KMS-11 (cell line): ENCODE measurements around the gene ITGA7.

Source experiments
- H2AFZ ChIP-seq: fragments of 200-600 bp; sonication (generic); 2 replicates; pipeline ENCODE4 v1.6.1; 2016; ENCODE audit warnings: antibody characterized with exemption, mixed run types, low read depth
- H3K27ac ChIP-seq: fragments of 200-600 bp; sonication (generic); 2 replicates; pipeline ENCODE4 v1.6.1; 2016; ENCODE audit warnings: mild to moderate bottlenecking, mixed run types
- H3K27me3 ChIP-seq: fragments of 200-600 bp; sonication (generic); 2 replicates; pipeline ENCODE4 v1.6.1; 2017; ENCODE audit warnings: mild to moderate bottlenecking, low read depth, mixed run types, moderate library complexity; ENCODE audit not compliant: insufficient read depth
- H3K36me3 ChIP-seq: fragments of 200-600 bp; sonication (generic); 2 replicates; pipeline ENCODE4 v1.6.1; 2017; ENCODE audit warnings: mild to moderate bottlenecking, mixed run types; ENCODE audit not compliant: insufficient read depth
- H3K4me1 ChIP-seq: fragments of 200-600 bp; sonication (generic); 2 replicates; pipeline ENCODE4 v1.6.1; 2016; ENCODE audit warnings: mild to moderate bottlenecking, low read depth, mixed run types; ENCODE audit not compliant: poor library complexity, severe bottlenecking
- H3K4me2 ChIP-seq: fragments of 200-600 bp; sonication (generic); 2 replicates; pipeline ENCODE4 v1.7.0; 2016; ENCODE audit warnings: mild to moderate bottlenecking, mixed run types
- H3K4me3 ChIP-seq: fragments of 200-600 bp; sonication (generic); IDR thresholded peaks from 2 replicates; pipeline ENCODE4 v1.6.1; 2017; ENCODE audit warnings: low read depth, low read length, mixed read lengths; ENCODE audit not compliant: insufficient read depth
- H3K79me2 ChIP-seq: fragments of 200-600 bp; sonication (generic); 2 replicates; pipeline ENCODE4 v1.6.1; 2016; ENCODE audit warnings: low read depth, mixed run types; ENCODE audit not compliant: insufficient read depth
- H3K9ac ChIP-seq: fragments of 200-600 bp; sonication (generic); 2 replicates; pipeline ENCODE4 v1.6.1; 2016; ENCODE audit warnings: mild to moderate bottlenecking, mixed run types
- H4K20me1 ChIP-seq: fragments of 200-600 bp; sonication (generic); 2 replicates; pipeline ENCODE4 v1.6.1; 2016; ENCODE audit warnings: mild to moderate bottlenecking, mixed run types; ENCODE audit not compliant: insufficient read depth
- CTCF ChIP-seq: fragments of 200-600 bp; sonication (generic); conservative IDR thresholded peaks from 2 replicates; pipeline ENCODE4 v1.6.1; 2017; ENCODE audit warnings: low read depth, mild to moderate bottlenecking, antibody characterized with exemption, low read length, moderate library complexity, mixed read lengths

The ITGA7 gene

GRCh38 chr12:55700255-55701018 lies 7.3 kb downstream of the ITGA7 start:
- Histone ChIP-seq H3K27me3 (peaks cover 6% of the 10 kb centered on the region; the same call in 1 of the 2 replicates), H3K4me2 (no peak overlapping the region), H3K36me3 (no peaks in the 10 kb centered on the region), H3K79me2 (no peaks in the 10 kb centered on the region), H3K9ac (no peak overlapping the region), H3K27ac (no peak overlapping the region), H2AFZ (no peak overlapping the region), H4K20me1 (no peaks in the 10 kb centered on the region), H3K4me3 (no peak overlapping the region), H3K4me1 (peaks cover 7% of the 10 kb centered on the region)
- no peak for TF ChIP-seq CTCF

- Histone ChIP-seq H3K79me2 (no peaks in the 10 kb centered on the region), H3K4me3 (no peak overlapping the region), H2AFZ (no peak overlapping the region), H3K27ac (no peak overlapping the region), H3K27me3 (peaks cover 6% of the 10 kb centered on the region; the same call in 1 of the 2 replicates), H3K4me2 (no peak overlapping the region), H3K9ac (no peak overlapping the region), H3K4me1 (peaks cover 7% of the 10 kb centered on the region), H3K36me3 (no peaks in the 10 kb centered on the region), H4K20me1 (no peaks in the 10 kb centered on the region)
- no peak for TF ChIP-seq CTCF
Measured at GRCh38 chr12:55699471-55700055, 8.1 kb downstream of the ITGA7 start.

GRCh38 chr12:55698965-55699364 lies 8.7 kb downstream of the ITGA7 start:
- no peak for TF ChIP-seq CTCF
- Histone ChIP-seq H3K27ac (no peak overlapping the region), H3K9ac (no peak overlapping the region), H3K4me1 (peaks cover 7% of the 10 kb centered on the region), H3K27me3 (peaks cover 6% of the 10 kb centered on the region; the same call in 1 of the 2 replicates), H3K36me3 (no peaks in the 10 kb centered on the region), H3K4me3 (no peak overlapping the region), H2AFZ (no peak overlapping the region), H3K79me2 (no peaks in the 10 kb centered on the region), H4K20me1 (no peaks in the 10 kb centered on the region), H3K4me2 (no peak overlapping the region)

- Histone ChIP-seq H3K4me3 (no peak overlapping the region), H4K20me1 (no peaks in the 10 kb centered on the region), H3K4me2 (no peak overlapping the region), H2AFZ (no peak overlapping the region), H3K36me3 (no peaks in the 10 kb centered on the region), H3K9ac (no peak overlapping the region), H3K27ac (no peak overlapping the region), H3K27me3 (peaks cover 6% of the 10 kb centered on the region; the same call in 1 of the 2 replicates), H3K4me1 (peaks cover 7% of the 10 kb centered on the region), H3K79me2 (no peaks in the 10 kb centered on the region)
- TF ChIP-seq CTCF: no peak
Measured at GRCh38 chr12:55698241-55698955, 9.3 kb downstream of the ITGA7 start.
